Loucy (cell line): ENCODE measurements around the gene SLC23A2.
A peak's percentile ranks its signal among the peaks of the same experiment; 100 is the strongest.

Experiments used
- H2AFZ ChIP-seq: fragments of 200-600 bp; sonication (generic); 2 replicates; pipeline ENCODE4 v1.6.0; 2016; ENCODE audit warnings: antibody characterized with exemption, mild to moderate bottlenecking, low read length, moderate library complexity
- H3F3A ChIP-seq: fragments of 200-600 bp; 2 replicates; pipeline ENCODE4 v1.6.0; 2016; ENCODE audit warnings: antibody characterized with exemption, low read depth, mild to moderate bottlenecking
- H3K27me3 ChIP-seq: fragments of 200-600 bp; sonication (generic); 2 replicates; pipeline ENCODE4 v1.6.1; 2014; ENCODE audit warnings: low read length, mild to moderate bottlenecking; ENCODE audit not compliant: insufficient read depth, poor library complexity, severe bottlenecking
- H3K36me3 ChIP-seq: fragments of 200-600 bp; sonication (generic); 2 replicates; pipeline ENCODE4 v1.6.1; 2016; ENCODE audit warnings: low read length; ENCODE audit not compliant: insufficient read depth
- H3K4me1 ChIP-seq: fragments of 200-600 bp; sonication (generic); 2 replicates; pipeline ENCODE4 v1.5.1; 2014; ENCODE audit warnings: low read length, mild to moderate bottlenecking; ENCODE audit not compliant: insufficient read depth, poor library complexity, severe bottlenecking
- H3K4me2 ChIP-seq: fragments of 200-600 bp; sonication (generic); 2 replicates; pipeline ENCODE4 v1.6.0; 2014; ENCODE audit warnings: antibody characterized with exemption, low read length, low read depth, mild to moderate bottlenecking; ENCODE audit not compliant: poor library complexity, severe bottlenecking
- H3K4me3 ChIP-seq: fragments of 200-600 bp; sonication (generic); 2 replicates; pipeline ENCODE4 v1.5.1; 2014; ENCODE audit warnings: low read length, mild to moderate bottlenecking, mixed read lengths; ENCODE audit not compliant: poor library complexity, severe bottlenecking
- H3K79me2 ChIP-seq: fragments of 200-600 bp; sonication (generic); 2 replicates; pipeline ENCODE4 v1.6.1; 2014; ENCODE audit warnings: low read length; ENCODE audit not compliant: insufficient read depth
- H3K9ac ChIP-seq: fragments of 200-600 bp; sonication (generic); 2 replicates; pipeline ENCODE4 v1.6.0; 2014; ENCODE audit warnings: mild to moderate bottlenecking, low read depth, low read length, moderate library complexity; ENCODE audit not compliant: poor library complexity, severe bottlenecking
- H3K9me2 ChIP-seq: fragments of 200-600 bp; sonication (generic); replicated peaks from 2 replicates; pipeline ENCODE4 v1.6.1; 2016; ENCODE audit warnings: low read depth, low read length, mixed read lengths
- H3K9me3 ChIP-seq: fragments of 200-600 bp; sonication (generic); 2 replicates; pipeline ENCODE4 v1.6.1; 2014; ENCODE audit warnings: mild to moderate bottlenecking, antibody characterized with exemption, low read length, low read depth; ENCODE audit not compliant: insufficient read depth
- H4K20me1 ChIP-seq: fragments of 200-600 bp; sonication (generic); 2 replicates; pipeline ENCODE4 v1.6.0; 2014; ENCODE audit warnings: antibody characterized with exemption, low read length, mild to moderate bottlenecking; ENCODE audit not compliant: insufficient read depth, poor library complexity, severe bottlenecking
- EZH2phosphoT487 ChIP-seq: fragments of 200-600 bp; IDR thresholded peaks from 2 replicates; pipeline ENCODE4 v1.6.1; 2018; ENCODE audit warnings: antibody characterized with exemption, mild to moderate bottlenecking, moderate library complexity, borderline replicate concordance
- TF ChIP-seq, protein P1 (sequence below): fragments of 200-600 bp; sonication (generic); conservative IDR thresholded peaks from 2 replicates; pipeline ENCODE4 v1.5.1; 2014; ENCODE audit warnings: mild to moderate bottlenecking, antibody characterized with exemption, low read length

Gene SLC23A2

DNA sequence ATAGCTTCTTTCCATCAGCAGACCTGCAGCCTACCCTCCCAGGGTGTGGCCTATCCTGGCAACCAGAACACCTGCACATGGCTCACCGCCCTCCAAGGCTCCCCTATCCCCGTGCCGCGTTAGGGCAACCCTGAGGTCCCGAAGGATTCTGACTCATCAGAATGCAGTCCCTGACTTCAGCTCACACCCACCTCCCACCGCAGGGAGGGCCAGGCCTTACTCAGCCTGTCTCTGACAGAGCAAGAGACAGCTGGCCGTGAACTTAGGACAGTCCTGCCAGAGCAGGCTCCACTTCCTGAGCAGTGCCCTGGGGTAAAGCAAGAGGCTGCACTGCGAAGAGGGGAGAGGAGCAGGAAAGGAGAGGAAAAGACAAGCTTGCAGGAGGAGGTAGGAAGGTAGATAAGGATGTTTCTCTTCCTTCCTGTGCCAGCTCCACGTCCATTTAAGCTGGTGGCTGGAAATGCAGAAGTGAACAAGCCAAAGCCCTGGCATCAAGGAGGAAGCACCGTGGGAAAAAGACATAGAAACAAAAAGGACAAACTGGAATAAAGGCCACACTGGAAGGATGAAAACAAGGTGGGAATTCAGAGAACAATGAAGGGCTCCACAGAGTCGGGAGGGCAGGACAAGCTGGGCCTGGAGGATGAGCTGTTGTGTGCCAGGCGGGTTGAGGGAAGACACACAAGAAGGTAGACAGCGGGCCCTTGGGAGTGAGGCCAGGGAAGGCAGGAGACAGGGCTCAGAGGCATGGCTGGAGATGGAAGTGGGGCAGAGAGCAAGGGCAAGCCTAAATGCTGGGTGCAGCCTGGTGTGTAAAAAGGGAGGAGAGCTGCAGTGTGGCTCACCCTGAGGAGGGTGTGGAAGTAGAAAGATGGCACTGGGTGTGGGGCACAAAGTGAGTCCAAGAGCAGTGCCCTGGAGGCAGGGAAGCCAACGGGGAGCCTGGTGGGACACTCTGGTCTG lies 102.7 kb downstream of the SLC23A2 start:
- no peak overlapping the region for H2AFZ ChIP-seq
- H3K27me3 ChIP-seq, result no peaks in the 10 kb centered on the region
- no peaks in the 10 kb centered on the region for H3F3A ChIP-seq
- H4K20me1 ChIP-seq, result no peaks in the 10 kb centered on the region
- no peaks in the 10 kb centered on the region for H3K79me2 ChIP-seq
- no peaks in the 10 kb centered on the region for H3K9me2 ChIP-seq
- H3K4me2 ChIP-seq, result no peak overlapping the region
- H3K4me1 ChIP-seq, result no peaks in the 10 kb centered on the region
- H3K4me3 ChIP-seq, result no peak overlapping the region
- H3K36me3 ChIP-seq, result peaks cover 44% of the 10 kb centered on the region; the same call in 1 of the 2 replicates
- no peak for TF ChIP-seq EZH2phosphoT487
- TF ChIP-seq, protein P1, sequence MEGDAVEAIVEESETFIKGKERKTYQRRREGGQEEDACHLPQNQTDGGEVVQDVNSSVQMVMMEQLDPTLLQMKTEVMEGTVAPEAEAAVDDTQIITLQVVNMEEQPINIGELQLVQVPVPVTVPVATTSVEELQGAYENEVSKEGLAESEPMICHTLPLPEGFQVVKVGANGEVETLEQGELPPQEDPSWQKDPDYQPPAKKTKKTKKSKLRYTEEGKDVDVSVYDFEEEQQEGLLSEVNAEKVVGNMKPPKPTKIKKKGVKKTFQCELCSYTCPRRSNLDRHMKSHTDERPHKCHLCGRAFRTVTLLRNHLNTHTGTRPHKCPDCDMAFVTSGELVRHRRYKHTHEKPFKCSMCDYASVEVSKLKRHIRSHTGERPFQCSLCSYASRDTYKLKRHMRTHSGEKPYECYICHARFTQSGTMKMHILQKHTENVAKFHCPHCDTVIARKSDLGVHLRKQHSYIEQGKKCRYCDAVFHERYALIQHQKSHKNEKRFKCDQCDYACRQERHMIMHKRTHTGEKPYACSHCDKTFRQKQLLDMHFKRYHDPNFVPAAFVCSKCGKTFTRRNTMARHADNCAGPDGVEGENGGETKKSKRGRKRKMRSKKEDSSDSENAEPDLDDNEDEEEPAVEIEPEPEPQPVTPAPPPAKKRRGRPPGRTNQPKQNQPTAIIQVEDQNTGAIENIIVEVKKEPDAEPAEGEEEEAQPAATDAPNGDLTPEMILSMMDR, result no peak
- H3K9ac ChIP-seq, result no peak overlapping the region
- no peaks in the 10 kb centered on the region for H3K9me3 ChIP-seq

DNA sequence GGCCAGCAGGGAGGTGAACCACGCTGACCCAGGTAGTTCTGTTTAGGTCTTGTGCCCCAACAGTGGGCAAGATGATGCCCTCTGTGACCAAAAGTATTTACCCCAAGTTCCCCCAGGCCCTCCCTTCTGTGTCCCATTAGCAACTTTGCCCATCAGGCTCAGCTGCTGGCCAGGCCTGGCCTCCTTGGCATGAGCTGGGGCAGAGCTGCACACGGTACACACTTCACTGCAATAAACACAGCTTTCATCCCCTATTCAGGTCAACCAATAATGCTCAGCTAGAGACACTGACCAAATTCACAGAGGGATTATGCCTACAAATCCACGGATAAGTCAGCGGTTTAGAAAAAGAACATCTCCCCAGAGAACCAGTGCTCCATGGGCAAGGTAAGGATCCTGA lies 103.7 kb downstream of the SLC23A2 start:
- no peak for TF ChIP-seq EZH2phosphoT487
- TF ChIP-seq, protein P1, result no peak
- H3K9ac ChIP-seq, result no peak overlapping the region
- peaks cover 44% of the 10 kb centered on the region; the same call in 1 of the 2 replicates for H3K36me3 ChIP-seq
- no peaks in the 10 kb centered on the region for H3K4me1 ChIP-seq
- no peaks in the 10 kb centered on the region for H4K20me1 ChIP-seq
- H3K27me3 ChIP-seq, result no peaks in the 10 kb centered on the region
- H3K9me2 ChIP-seq, result no peaks in the 10 kb centered on the region
- no peaks in the 10 kb centered on the region for H3K9me3 ChIP-seq
- no peak overlapping the region for H2AFZ ChIP-seq
- H3F3A ChIP-seq, result no peaks in the 10 kb centered on the region
- no peaks in the 10 kb centered on the region for H3K79me2 ChIP-seq
- no peak overlapping the region for H3K4me3 ChIP-seq
- H3K4me2 ChIP-seq, result no peak overlapping the region

DNA sequence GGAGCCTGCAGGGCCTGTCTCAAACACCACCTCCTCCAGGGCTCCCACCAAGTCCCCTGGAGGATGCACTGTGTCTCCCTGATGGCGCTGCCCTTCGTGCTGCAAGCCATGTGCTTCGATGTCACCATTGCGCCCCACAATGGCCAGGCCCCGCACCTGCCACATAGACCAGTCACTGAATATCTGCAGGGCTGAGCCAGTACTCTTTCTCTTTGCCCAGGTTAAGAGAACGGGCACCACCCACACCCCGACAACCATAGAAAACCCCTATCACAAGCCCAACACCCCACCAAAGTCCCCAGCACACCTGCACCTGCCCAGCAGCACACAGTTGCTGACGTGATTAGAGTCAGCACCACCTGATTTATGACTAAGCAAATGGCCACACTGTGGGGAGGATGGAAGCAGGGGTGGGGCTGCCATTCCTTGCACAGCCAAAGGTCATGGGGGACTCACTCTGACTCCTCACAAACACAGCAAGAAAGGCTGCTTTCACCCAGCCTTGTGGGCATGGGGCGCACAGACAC lies 104.3 kb downstream of the SLC23A2 start:
- Histone ChIP-seq H3K9me2 (no peaks in the 10 kb centered on the region), H3K79me2 (no peaks in the 10 kb centered on the region)

More for the DNA sequence above, 104.3 kb downstream of the SLC23A2 start:
- TF ChIP-seq EZH2phosphoT487, result no peak
- TF ChIP-seq, protein P1, result peak; percentile 50
- no peaks in the 10 kb centered on the region for H3K9me3 ChIP-seq
- no peak overlapping the region for H3K4me3 ChIP-seq
- no peak overlapping the region for H3K9ac ChIP-seq
- H3F3A ChIP-seq, result no peaks in the 10 kb centered on the region
- peaks cover 39% of the 10 kb centered on the region; the same call in 1 of the 2 replicates for H3K36me3 ChIP-seq
- no peak overlapping the region for H3K4me2 ChIP-seq
- no peaks in the 10 kb centered on the region for H3K4me1 ChIP-seq
- H4K20me1 ChIP-seq, result no peaks in the 10 kb centered on the region
- H3K27me3 ChIP-seq, result no peaks in the 10 kb centered on the region
- H2AFZ ChIP-seq, result no peak overlapping the region
